ENCODE results near the gene SUMF2. TPM values are rescaled to one million over a fixed set of nuclear protein-coding genes. Genes with fewer than 3 reads are reported as not detected.
A peak's percentile ranks its signal among the peaks of the same experiment; 100 is the strongest.

Gene SUMF2
- total and polyA plus RNA-seq, 2 of the 13 experiments (the other 11 are each of a cell fraction or from before 2014, with no cell fraction given), result 48.9 to 54.4 TPM

- TF ChIP-seq SP1 (IDR thresholded peaks at IDR 0.05) (no peak), SP1 (CRISPR knock-in tag; IDR thresholded peaks at IDR 0.05) (peak; percentile 85), ZSCAN20 (CRISPR knock-in tag; IDR thresholded peaks at IDR 0.05; ENCODE audit: borderline replicate concordance) (no peak; the same call in 1 of the 2 replicates), ZNF558 (CRISPR knock-in tag; IDR thresholded peaks at IDR 0.05; ENCODE audit: borderline replicate concordance) (peak; percentile 80; the same call in 1 of the 2 replicates), KDM2A (CRISPR knock-in tag; IDR thresholded peaks at IDR 0.05; ENCODE audit: borderline replicate concordance, low read depth) (peak; percentile 91), ARID4A (CRISPR knock-in tag; IDR thresholded peaks at IDR 0.05; ENCODE audit: borderline replicate concordance) (peak; percentile 94), NPAS2 (CRISPR knock-in tag; IDR thresholded peaks at IDR 0.05; ENCODE audit: borderline replicate concordance) (no peak), ZNF597 (CRISPR knock-in tag; IDR thresholded peaks at IDR 0.05) (no peak), KIAA2018 (CRISPR knock-in tag; IDR thresholded peaks at IDR 0.05; ENCODE audit: borderline replicate concordance) (no peak; the same call in 1 of the 2 replicates), THAP11 (CRISPR knock-in tag; IDR thresholded peaks at IDR 0.05) (peak; percentile 91), ZNF563 (CRISPR knock-in tag; IDR thresholded peaks at IDR 0.05) (no peak; the same call in none of the 2 replicates), STAT5B (CRISPR knock-in tag; IDR thresholded peaks at IDR 0.05) (no peak; the same call in 1 of the 2 replicates), ZSCAN9 (CRISPR knock-in tag; IDR thresholded peaks at IDR 0.05; ENCODE audit: borderline replicate concordance) (peak; percentile 60; the same call in 1 of the 2 replicates), ZNF660 (CRISPR knock-in tag; IDR thresholded peaks at IDR 0.05; ENCODE audit: borderline replicate concordance, low read depth) (0 out of 2 replicates have a peak, but pooled peaks have one; percentile 56), NFYC (CRISPR knock-in tag; IDR thresholded peaks at IDR 0.05) (peak; percentile 98)
These were observed 12.5 kb upstream of the SUMF2 start, which contains the start of the genes CCT6A and PSPH (continued) for GRCh38 chr7:56051339-56052191.

Measured in HepG2 (cell line).